Trophoblast cell (in vitro differentiated cells and primary cell): Measurements from ENCODE around the gene PDE11A.
"Not testable (repeated sequence)": the region's sequence is repeated elsewhere in the genome, so short reads cannot be mapped to it uniquely, and the experiment has no call there.

Experiments used
- DNase-seq, 2 donors: peaks; one replicate each; pipeline ENCODE4 v3.0.0-alpha.2; 2016
- H2AFZ ChIP-seq: 2 replicates; pipeline ENCODE4 v1.6.1; 2013; ENCODE audit warnings: low read length, moderate library complexity, mild to moderate bottlenecking; ENCODE audit not compliant: insufficient read depth, poor library complexity
- H2AK5ac ChIP-seq: 2 replicates; pipeline ENCODE4 v1.6.1; 2013; ENCODE audit warnings: mild to moderate bottlenecking, low read length
- H2BK120ac ChIP-seq: 2 replicates; pipeline ENCODE4 v1.6.1; 2013; ENCODE audit warnings: low read length, mild to moderate bottlenecking, moderate library complexity; ENCODE audit not compliant: insufficient read depth, poor library complexity
- H2BK12ac ChIP-seq: 2 replicates; pipeline ENCODE4 v1.6.1; 2013; ENCODE audit warnings: mild to moderate bottlenecking, low read length, moderate library complexity
- H2BK5ac ChIP-seq: 2 replicates; pipeline ENCODE4 v1.6.1; 2013; ENCODE audit warnings: low read length, low read depth, moderate library complexity, mild to moderate bottlenecking; ENCODE audit not compliant: poor library complexity
- H3K14ac ChIP-seq: 2 replicates; pipeline ENCODE4 v1.6.1; 2013; ENCODE audit warnings: mild to moderate bottlenecking, low read length
- H3K18ac ChIP-seq: 2 replicates; pipeline ENCODE4 v1.6.1; 2013; ENCODE audit warnings: mild to moderate bottlenecking, low read length
- H3K23ac ChIP-seq: 2 replicates; pipeline ENCODE4 v1.6.1; 2013; ENCODE audit warnings: low read length
- H3K27ac ChIP-seq: 2 replicates; pipeline ENCODE4 v1.5.1; 2013; ENCODE audit warnings: low read depth, mild to moderate bottlenecking, inconsistent platforms, low read length, moderate library complexity
- H3K27me3 ChIP-seq: 2 replicates; pipeline ENCODE4 v1.6.1; 2013; ENCODE audit warnings: inconsistent platforms, mild to moderate bottlenecking, low read length, moderate library complexity; ENCODE audit not compliant: insufficient read depth
- H3K36me3 ChIP-seq, 2 experiments: 1 replicate in 1 of 2; 2 replicates in 1 of 2; pipeline ENCODE4 v1.6.1; 2013; ENCODE audit warnings: low read length in 2 of 2, mild to moderate bottlenecking in 2 of 2, moderate library complexity in 1 of 2; ENCODE audit not compliant: insufficient read depth in 2 of 2, control insufficient read depth in 1 of 2
- H3K4ac ChIP-seq: 2 replicates; pipeline ENCODE4 v1.6.1; 2013; ENCODE audit warnings: low read depth, mild to moderate bottlenecking, low read length, moderate library complexity
- H3K4me1 ChIP-seq, 2 experiments: 1 replicate in 1 of 2; 2 replicates in 1 of 2; pipeline ENCODE4 v1.6.1; 2013; ENCODE audit warnings: low read length in 2 of 2, mild to moderate bottlenecking in 2 of 2, moderate library complexity in 1 of 2; ENCODE audit not compliant: insufficient read depth in 2 of 2, control insufficient read depth in 1 of 2
- H3K4me2 ChIP-seq: 2 replicates; pipeline ENCODE4 v1.6.1; 2013; ENCODE audit warnings: inconsistent platforms, mild to moderate bottlenecking, low read length, moderate library complexity
- H3K4me3 ChIP-seq: 2 replicates; pipeline ENCODE4 v1.5.1; 2013; ENCODE audit warnings: mild to moderate bottlenecking, low read depth, low read length, inconsistent platforms
- H3K79me1 ChIP-seq: one replicate; pipeline ENCODE4 v1.6.1; 2013; ENCODE audit warnings: low read length
- H3K79me2 ChIP-seq: 2 replicates; pipeline ENCODE4 v1.6.1; 2013; ENCODE audit warnings: low read length, mild to moderate bottlenecking; ENCODE audit not compliant: control insufficient read depth, insufficient read depth, poor library complexity
- H3K9ac ChIP-seq: 2 replicates; pipeline ENCODE4 v1.6.1; 2013; ENCODE audit warnings: mild to moderate bottlenecking, low read length
- H3K9me3 ChIP-seq: 2 replicates; pipeline ENCODE4 v1.6.1; 2013; ENCODE audit warnings: low read depth, mild to moderate bottlenecking, control low read depth, inconsistent platforms, low read length; ENCODE audit not compliant: insufficient read depth
- H4K12ac ChIP-seq: 2 replicates; pipeline ENCODE4 v1.6.1; 2013; ENCODE audit warnings: low read depth, mild to moderate bottlenecking, low read length, moderate library complexity
- H4K8ac ChIP-seq: 2 replicates; pipeline ENCODE4 v1.6.1; 2013; ENCODE audit warnings: low read depth, mild to moderate bottlenecking, low read length, moderate library complexity
- H4K91ac ChIP-seq: one replicate; pipeline ENCODE4 v1.6.1; 2013; ENCODE audit warnings: low read depth, mild to moderate bottlenecking, low read length, moderate library complexity
- WGBS: extraction: QIAGEN DNeasy Blood & Tissue Kit; methylation state at CpG from one replicate; pipeline ENCODE4 v1.1.7; 2013; ENCODE audit warnings: missing lambda C conversion rate; ENCODE audit not compliant: insufficient read length, insufficient coverage; ENCODE audit errors: extremely low coverage; 5-methylcytosine and 5-hydroxymethylcytosine counted together

Gene PDE11A

GRCh38 chr2:177947598-177947997, 125.0 kb downstream of the PDE11A start:
- H4K12ac ChIP-seq, H3K79me1 ChIP-seq, H3K27ac ChIP-seq, H3K23ac ChIP-seq, H2BK12ac ChIP-seq, H3K27me3 ChIP-seq, DNase-seq, H2BK120ac ChIP-seq, H3K4me2 ChIP-seq, H3K4me1 ChIP-seq, H4K8ac ChIP-seq, H2AFZ ChIP-seq, H3K79me2 ChIP-seq, H4K91ac ChIP-seq, H3K4ac ChIP-seq, H3K36me3 ChIP-seq, H3K14ac ChIP-seq, H3K9me3 ChIP-seq, H3K9ac ChIP-seq, H2AK5ac ChIP-seq, H3K18ac ChIP-seq, H2BK5ac ChIP-seq, H3K4me3 ChIP-seq: not testable (repeated sequence)
- WGBS, result no CpG with 5 or more reads among the region's 3 CpGs

- H3K4me3 ChIP-seq, H3K23ac ChIP-seq, H3K36me3 ChIP-seq, H3K9ac ChIP-seq, H3K79me1 ChIP-seq, H3K9me3 ChIP-seq, H3K4me1 ChIP-seq, H4K8ac ChIP-seq, H4K12ac ChIP-seq, H4K91ac ChIP-seq, H2AK5ac ChIP-seq, H3K4me2 ChIP-seq, H3K14ac ChIP-seq, H2BK5ac ChIP-seq, H2BK12ac ChIP-seq, H3K79me2 ChIP-seq, H3K27ac ChIP-seq, H3K18ac ChIP-seq, H3K4ac ChIP-seq, H3K27me3 ChIP-seq, DNase-seq, H2BK120ac ChIP-seq, H2AFZ ChIP-seq: not testable (repeated sequence)
- WGBS, result no CpG with 5 or more reads among the region's 14 CpGs
These were observed 128.0 kb downstream of the PDE11A start for GRCh38 chr2:177944530-177944929.

- Histone ChIP-seq H3K18ac (no peak overlapping the region), H4K12ac (no peak overlapping the region), H3K79me1 (no peaks in the 10 kb centered on the region), H3K9me3 (no peaks in the 10 kb centered on the region), H4K8ac (no peak overlapping the region), H3K4me3 (no peak overlapping the region), H3K4ac (no peak overlapping the region), H2AK5ac (no peak overlapping the region), H3K79me2 (no peaks in the 10 kb centered on the region), H2AFZ (no peak overlapping the region), H2BK5ac (no peak overlapping the region), H3K9ac (no peak overlapping the region), H2BK12ac (no peak overlapping the region), H3K4me2 (no peak overlapping the region), H3K27me3 (no peaks in the 10 kb centered on the region), H3K36me3 (no peaks in the 10 kb centered on the region), H3K14ac (no peak overlapping the region), H4K91ac (no peak overlapping the region), H3K23ac (no peak overlapping the region), H3K4me1 (no peaks in the 10 kb centered on the region), H2BK120ac (no peak overlapping the region), H3K27ac (no peak overlapping the region)
- WGBS, result no CpG with 5 or more reads among the region's 1 CpG
- no peak for DNase-seq
These were observed 129.8 kb downstream of the PDE11A start for GRCh38 chr2:177942731-177943130.

GRCh38 chr2:177939211-177939610, 133.4 kb downstream of the PDE11A start:
- Histone ChIP-seq H3K4ac (no peak overlapping the region), H4K12ac (no peak overlapping the region), H3K9me3 (no peaks in the 10 kb centered on the region), H3K23ac (no peak overlapping the region), H2AK5ac (no peak overlapping the region), H3K4me1 (no peaks in the 10 kb centered on the region), H3K79me2 (no peaks in the 10 kb centered on the region), H2BK120ac (no peak overlapping the region), H3K27ac (no peak overlapping the region), H3K18ac (no peak overlapping the region), H3K79me1 (no peaks in the 10 kb centered on the region), H3K14ac (no peak overlapping the region), H3K36me3 (no peaks in the 10 kb centered on the region), H2BK5ac (no peak overlapping the region), H3K27me3 (no peaks in the 10 kb centered on the region), H2AFZ (no peak overlapping the region), H3K4me2 (no peak overlapping the region), H2BK12ac (no peak overlapping the region), H4K8ac (no peak overlapping the region), H3K9ac (no peak overlapping the region), H3K4me3 (no peak overlapping the region), H4K91ac (no peak overlapping the region)
- WGBS, result no CpG with 5 or more reads among the region's 2 CpGs
- DNase-seq, result no peak
